ENCODE data around the gene RASAL1.

Gene RASAL1

DNA sequence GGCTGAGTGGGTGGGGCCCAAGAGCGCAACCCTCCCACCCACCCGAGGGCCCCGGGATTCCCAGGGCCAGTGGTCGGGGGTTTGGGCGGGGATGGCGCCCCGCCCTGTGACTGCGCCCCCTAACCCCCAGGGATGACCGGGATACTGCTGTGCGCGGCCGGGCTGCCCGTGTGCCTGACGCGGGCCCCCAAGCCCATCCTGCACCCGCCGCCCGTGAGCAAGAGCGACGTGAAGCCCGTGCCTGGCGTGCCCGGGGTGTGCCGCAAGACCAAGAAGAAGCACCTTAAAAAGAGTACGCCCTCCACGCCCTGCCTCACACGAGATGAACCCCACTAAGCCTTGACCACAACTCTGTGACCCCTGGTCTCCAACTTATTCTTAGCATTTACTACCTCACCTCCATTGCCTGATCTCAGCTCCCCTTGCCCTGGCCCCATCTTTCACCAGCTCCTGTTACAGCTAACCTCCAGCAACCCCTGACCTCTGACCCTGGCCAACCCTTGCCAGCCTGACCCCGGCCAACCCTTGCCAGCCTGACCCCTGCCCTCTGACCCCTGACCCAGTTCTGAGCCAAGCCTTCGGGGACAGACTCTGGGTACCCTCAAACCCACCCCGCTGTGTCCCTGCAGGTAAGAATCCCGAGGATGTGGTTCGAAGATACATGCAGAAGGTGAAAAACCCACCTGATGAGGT lies 42.0 kb downstream of the RASAL1 start:
- Histone ChIP-seq H3K4me2 (ENCODE audit: low read length) (no peak overlapping the region), H3F3A (ENCODE audit: insufficient read depth, low read length) (peaks cover 15% of the 10 kb centered on the region), H2AFZ (ENCODE audit: low read length) (no peak overlapping the region), H3K27me3 (ENCODE audit: insufficient read depth, low read length) (no peaks in the 10 kb centered on the region), H3K9me2 (ENCODE audit: low read depth, low read length) (no peaks in the 10 kb centered on the region), H3K79me2 (ENCODE audit: insufficient read depth, low read length) (no peaks in the 10 kb centered on the region), H3K9me3 (ENCODE audit: low read length) (no peaks in the 10 kb centered on the region), H3K4me3 (ENCODE audit: low read depth, low read length, poor library complexity, severe bottlenecking) (no peak overlapping the region), H3K36me3 (ENCODE audit: insufficient read depth, low read length) (peaks cover 88% of the 10 kb centered on the region), H3K9ac (ENCODE audit: low read length) (no peak overlapping the region; the same call in 1 of the 2 replicates), H4K20me1 (ENCODE audit: insufficient read depth, low read length) (no peaks in the 10 kb centered on the region), H3K27ac (ENCODE audit: low read depth, low read length, poor library complexity, severe bottlenecking) (peak overlapping the region; percentile 87), H3K4me1 (ENCODE audit: insufficient read depth, low read length, severe bottlenecking) (peaks cover 76% of the 10 kb centered on the region)
- no peak for TF ChIP-seq EZH2 (IDR thresholded peaks at IDR 0.05; ENCODE audit: borderline replicate concordance, low read length)
- TF ChIP-seq, protein P1, sequence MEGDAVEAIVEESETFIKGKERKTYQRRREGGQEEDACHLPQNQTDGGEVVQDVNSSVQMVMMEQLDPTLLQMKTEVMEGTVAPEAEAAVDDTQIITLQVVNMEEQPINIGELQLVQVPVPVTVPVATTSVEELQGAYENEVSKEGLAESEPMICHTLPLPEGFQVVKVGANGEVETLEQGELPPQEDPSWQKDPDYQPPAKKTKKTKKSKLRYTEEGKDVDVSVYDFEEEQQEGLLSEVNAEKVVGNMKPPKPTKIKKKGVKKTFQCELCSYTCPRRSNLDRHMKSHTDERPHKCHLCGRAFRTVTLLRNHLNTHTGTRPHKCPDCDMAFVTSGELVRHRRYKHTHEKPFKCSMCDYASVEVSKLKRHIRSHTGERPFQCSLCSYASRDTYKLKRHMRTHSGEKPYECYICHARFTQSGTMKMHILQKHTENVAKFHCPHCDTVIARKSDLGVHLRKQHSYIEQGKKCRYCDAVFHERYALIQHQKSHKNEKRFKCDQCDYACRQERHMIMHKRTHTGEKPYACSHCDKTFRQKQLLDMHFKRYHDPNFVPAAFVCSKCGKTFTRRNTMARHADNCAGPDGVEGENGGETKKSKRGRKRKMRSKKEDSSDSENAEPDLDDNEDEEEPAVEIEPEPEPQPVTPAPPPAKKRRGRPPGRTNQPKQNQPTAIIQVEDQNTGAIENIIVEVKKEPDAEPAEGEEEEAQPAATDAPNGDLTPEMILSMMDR (IDR thresholded peaks at IDR 0.05; ENCODE audit: low read length) = no peak

DNA sequence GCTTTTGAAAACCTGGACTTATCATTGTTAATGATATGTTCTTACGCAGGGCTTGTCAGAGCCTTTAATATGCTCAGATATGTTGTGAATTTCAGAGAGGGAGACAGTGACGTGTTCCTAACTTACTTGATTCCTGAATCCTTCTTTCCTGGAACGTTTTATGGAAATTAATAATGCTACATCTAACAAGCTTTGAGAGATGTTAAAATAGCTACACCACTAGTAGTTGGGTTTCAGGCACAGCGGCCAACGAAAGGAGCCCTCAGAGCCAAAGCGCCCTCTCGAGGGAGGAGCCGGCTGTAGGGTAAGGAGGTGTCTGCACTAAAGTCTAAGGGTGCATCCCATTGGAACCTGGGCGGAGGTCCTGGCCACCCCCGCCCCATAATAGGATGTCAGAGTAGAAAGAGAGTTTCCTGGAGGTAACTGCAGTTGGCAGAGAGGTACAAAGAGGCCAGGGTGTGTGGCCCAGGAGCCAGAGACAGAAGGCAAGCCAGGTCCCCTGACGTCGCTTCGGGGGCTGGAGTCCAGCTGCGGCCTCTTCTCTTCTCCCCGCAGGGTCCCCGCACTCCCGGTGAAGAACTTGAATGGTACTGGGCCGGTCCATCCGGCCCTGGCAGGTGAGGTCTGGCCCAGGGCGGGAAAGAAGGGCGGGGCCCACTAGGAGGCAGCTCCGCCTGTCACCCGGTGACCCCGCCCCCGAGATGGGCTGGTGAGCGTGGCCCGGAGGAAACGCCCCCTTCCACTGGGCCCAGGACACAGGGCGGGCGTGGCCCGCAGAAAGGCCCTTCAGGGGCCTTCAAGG lies 42.8 kb downstream of the RASAL1 start:
- Histone ChIP-seq H3K27me3 (ENCODE audit: insufficient read depth, low read length) (no peaks in the 10 kb centered on the region), H3K79me2 (ENCODE audit: insufficient read depth, low read length) (no peaks in the 10 kb centered on the region), H3K36me3 (ENCODE audit: insufficient read depth, low read length) (peaks cover 92% of the 10 kb centered on the region), H4K20me1 (ENCODE audit: insufficient read depth, low read length) (no peaks in the 10 kb centered on the region), H3K4me3 (ENCODE audit: low read depth, low read length, poor library complexity, severe bottlenecking) (peak overlapping the region; percentile 6), H3K9me2 (ENCODE audit: low read depth, low read length) (no peaks in the 10 kb centered on the region), H3F3A (ENCODE audit: insufficient read depth, low read length) (peaks cover 13% of the 10 kb centered on the region), H3K9ac (ENCODE audit: low read length) (peak overlapping the region; percentile 39), H3K27ac (ENCODE audit: low read depth, low read length, poor library complexity, severe bottlenecking) (peak overlapping the region; percentile 97), H2AFZ (ENCODE audit: low read length) (no peak overlapping the region), H3K9me3 (ENCODE audit: low read length) (no peaks in the 10 kb centered on the region), H3K4me2 (ENCODE audit: low read length) (peak overlapping the region; percentile 60), H3K4me1 (ENCODE audit: insufficient read depth, low read length, severe bottlenecking) (peaks cover 76% of the 10 kb centered on the region)
- TF ChIP-seq, protein P1 (IDR thresholded peaks at IDR 0.05; ENCODE audit: low read length) = peak; percentile 65
- no peak for TF ChIP-seq EZH2 (IDR thresholded peaks at IDR 0.05; ENCODE audit: borderline replicate concordance, low read length)

DNA sequence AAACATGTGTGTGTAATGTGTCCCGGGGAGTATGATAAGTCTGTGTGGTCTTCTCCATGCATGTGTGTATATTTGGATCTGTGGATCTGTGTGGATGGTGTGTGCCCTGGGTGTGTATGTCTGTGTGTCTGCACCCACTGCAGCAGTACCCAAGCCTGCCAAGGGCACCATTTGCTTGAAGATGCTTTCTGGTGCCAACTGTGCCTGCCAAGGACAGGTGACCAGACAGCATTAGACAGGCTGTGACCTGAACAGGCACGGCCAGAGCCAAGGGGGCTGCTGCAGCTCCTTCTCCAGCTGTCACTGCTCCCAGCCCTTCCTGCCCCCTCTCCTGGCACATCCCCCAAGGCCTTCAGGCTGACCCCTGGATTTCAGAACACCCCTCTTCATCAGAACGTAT lies 44.1 kb downstream of the RASAL1 start:
- H3K9me3 ChIP-seq (ENCODE audit: low read length) = no peaks in the 10 kb centered on the region
- H3F3A ChIP-seq (ENCODE audit: insufficient read depth, low read length) = peaks cover 8% of the 10 kb centered on the region; the same call in 1 of the 2 replicates
- TF ChIP-seq, protein P1 (IDR thresholded peaks at IDR 0.05; ENCODE audit: low read length) = no peak
- TF ChIP-seq EZH2 (IDR thresholded peaks at IDR 0.05; ENCODE audit: borderline replicate concordance, low read length) = no peak
- peak overlapping the region; percentile 39; the same call in 1 of the 2 replicates for H3K9ac ChIP-seq (ENCODE audit: low read length)
- no peaks in the 10 kb centered on the region for H3K27me3 ChIP-seq (ENCODE audit: insufficient read depth, low read length)
- H3K79me2 ChIP-seq (ENCODE audit: insufficient read depth, low read length) = no peaks in the 10 kb centered on the region
- peaks cover 76% of the 10 kb centered on the region for H3K4me1 ChIP-seq (ENCODE audit: insufficient read depth, low read length, severe bottlenecking)
- H3K4me2 ChIP-seq (ENCODE audit: low read length) = peak overlapping the region; percentile 60; the same call in 1 of the 2 replicates
- no peaks in the 10 kb centered on the region for H3K9me2 ChIP-seq (ENCODE audit: low read depth, low read length)
- H3K27ac ChIP-seq (ENCODE audit: low read depth, low read length, poor library complexity, severe bottlenecking) = peak overlapping the region; percentile 97
- no peak overlapping the region for H2AFZ ChIP-seq (ENCODE audit: low read length)
- H3K4me3 ChIP-seq (ENCODE audit: low read depth, low read length, poor library complexity, severe bottlenecking) = no peak overlapping the region
- H4K20me1 ChIP-seq (ENCODE audit: insufficient read depth, low read length) = no peaks in the 10 kb centered on the region
- H3K36me3 ChIP-seq (ENCODE audit: insufficient read depth, low read length) = peaks cover 89% of the 10 kb centered on the region
